Body of pancreas (tissue), 4 donors: Measurements from ENCODE around the gene RPH3AL.

Experiments
- CTCF ChIP-seq, 7 experiments: fragments of 450-650 bp in 4 of 7; fragments of 200-600 bp in 3 of 7; sonication (generic) in 3 of 7; IDR thresholded peaks; one replicate each; pipeline ENCODE4 v1.5.1; 2016 to 2019; ENCODE audit warnings: antibody characterized with exemption in 7 of 7
- POLR2A ChIP-seq, 3 donors: fragments of 450-650 bp; IDR thresholded peaks; one replicate each; pipeline ENCODE4 v1.6.1; 2016; ENCODE audit warnings: antibody characterized with exemption in 3 of 3, mild to moderate bottlenecking in 2 of 3

- no peak for TF ChIP-seq CTCF (IDR thresholded peaks at IDR 0.05)
- no peak for TF ChIP-seq POLR2A (IDR thresholded peaks at IDR 0.05)
These were observed 12.5 kb downstream of the RPH3AL start for GRCh38 chr17:340074-340473.
